Fibroblast of the aortic adventitia (primary cell): Measurements from ENCODE around the gene AGPAT3. TPM values are rescaled to one million over a fixed set of nuclear protein-coding genes. Genes with fewer than 3 reads are reported as not detected.

Experiments
- DNase-seq: peaks from one replicate; pipeline ENCODE4 v3.0.0-alpha.2; 2010; ENCODE audit warnings: low read depth
- H3K4me3 ChIP-seq: 2 replicates; pipeline ENCODE4 v1.5.1; 2011; ENCODE audit warnings: low read depth, mild to moderate bottlenecking, control low read depth, low read length, moderate library complexity
- total RNA-seq: library from RNA; depleted of rRNA; stranded (reverse); fragments of >200 nt; gene quantifications from 2 replicates; pipeline ENCODE4 v1.2.3, GENCODE V29; 2012; ENCODE audit warnings: low replicate concordance
- TF ChIP-seq, protein P1 (sequence below): IDR thresholded peaks from 2 replicates; pipeline ENCODE4 v1.5.1; 2011; ENCODE audit warnings: mild to moderate bottlenecking, low read length, control low read depth, inconsistent platforms; ENCODE audit not compliant: insufficient read depth

Gene AGPAT3
- total RNA-seq, 1 donor: 29.0 TPM

DNA sequence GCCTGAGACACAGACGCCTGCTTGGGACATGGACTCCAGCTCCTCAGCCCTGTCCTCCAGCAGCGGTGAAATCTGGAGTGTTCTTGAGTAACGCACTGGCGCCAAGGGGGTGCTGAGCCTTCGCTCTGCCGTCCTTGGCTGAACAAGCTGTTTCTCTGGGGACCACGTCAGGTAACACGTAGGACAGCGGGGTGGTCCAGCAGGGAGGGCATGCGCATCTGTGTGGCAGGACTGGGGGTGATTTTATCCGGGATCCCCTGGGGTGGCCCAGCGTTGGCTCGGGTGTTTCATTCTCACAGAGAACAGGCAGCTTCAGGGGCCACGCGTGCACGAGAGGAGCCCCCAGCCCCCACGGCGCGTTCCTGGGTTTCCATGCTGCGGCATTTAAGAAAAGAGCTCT is 61.2 kb downstream of the AGPAT3 start:
- H3K4me3 ChIP-seq: no peak overlapping the region
- TF ChIP-seq, protein P1, sequence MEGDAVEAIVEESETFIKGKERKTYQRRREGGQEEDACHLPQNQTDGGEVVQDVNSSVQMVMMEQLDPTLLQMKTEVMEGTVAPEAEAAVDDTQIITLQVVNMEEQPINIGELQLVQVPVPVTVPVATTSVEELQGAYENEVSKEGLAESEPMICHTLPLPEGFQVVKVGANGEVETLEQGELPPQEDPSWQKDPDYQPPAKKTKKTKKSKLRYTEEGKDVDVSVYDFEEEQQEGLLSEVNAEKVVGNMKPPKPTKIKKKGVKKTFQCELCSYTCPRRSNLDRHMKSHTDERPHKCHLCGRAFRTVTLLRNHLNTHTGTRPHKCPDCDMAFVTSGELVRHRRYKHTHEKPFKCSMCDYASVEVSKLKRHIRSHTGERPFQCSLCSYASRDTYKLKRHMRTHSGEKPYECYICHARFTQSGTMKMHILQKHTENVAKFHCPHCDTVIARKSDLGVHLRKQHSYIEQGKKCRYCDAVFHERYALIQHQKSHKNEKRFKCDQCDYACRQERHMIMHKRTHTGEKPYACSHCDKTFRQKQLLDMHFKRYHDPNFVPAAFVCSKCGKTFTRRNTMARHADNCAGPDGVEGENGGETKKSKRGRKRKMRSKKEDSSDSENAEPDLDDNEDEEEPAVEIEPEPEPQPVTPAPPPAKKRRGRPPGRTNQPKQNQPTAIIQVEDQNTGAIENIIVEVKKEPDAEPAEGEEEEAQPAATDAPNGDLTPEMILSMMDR: no peak
- DNase-seq: no peak

DNA sequence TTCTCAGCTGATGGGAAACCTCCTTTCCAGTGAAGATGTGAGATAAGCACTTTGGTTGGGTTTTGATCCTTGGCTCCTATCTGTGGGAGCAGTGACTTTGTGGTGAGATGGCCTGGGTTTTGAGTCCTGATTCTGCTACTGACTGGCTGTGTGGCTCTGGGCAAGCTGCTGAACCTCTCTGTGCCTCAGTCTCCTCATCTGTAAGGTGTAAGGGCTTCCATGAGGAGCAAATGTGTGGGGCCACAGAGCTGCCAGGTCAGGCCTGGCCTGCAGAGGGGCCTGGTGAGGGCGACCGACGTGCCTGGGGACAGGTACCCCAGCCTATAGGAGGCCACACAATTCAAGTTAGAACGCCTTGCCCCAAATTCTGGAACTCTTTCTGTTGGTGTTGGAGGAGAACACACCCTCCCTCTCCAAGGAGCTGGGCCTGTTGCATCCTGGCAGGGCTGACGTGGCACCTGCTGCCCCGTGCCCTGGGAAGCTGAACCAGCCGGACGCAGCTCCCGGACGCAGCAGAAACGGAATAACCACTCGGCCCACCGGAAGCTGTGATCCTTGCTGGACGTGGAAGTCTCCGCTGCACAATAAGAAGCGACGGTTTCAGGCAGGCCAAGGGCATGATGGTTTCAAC is 62.7 kb downstream of the AGPAT3 start:
- TF ChIP-seq, protein P1: no peak
- no peak overlapping the region for H3K4me3 ChIP-seq

DNA sequence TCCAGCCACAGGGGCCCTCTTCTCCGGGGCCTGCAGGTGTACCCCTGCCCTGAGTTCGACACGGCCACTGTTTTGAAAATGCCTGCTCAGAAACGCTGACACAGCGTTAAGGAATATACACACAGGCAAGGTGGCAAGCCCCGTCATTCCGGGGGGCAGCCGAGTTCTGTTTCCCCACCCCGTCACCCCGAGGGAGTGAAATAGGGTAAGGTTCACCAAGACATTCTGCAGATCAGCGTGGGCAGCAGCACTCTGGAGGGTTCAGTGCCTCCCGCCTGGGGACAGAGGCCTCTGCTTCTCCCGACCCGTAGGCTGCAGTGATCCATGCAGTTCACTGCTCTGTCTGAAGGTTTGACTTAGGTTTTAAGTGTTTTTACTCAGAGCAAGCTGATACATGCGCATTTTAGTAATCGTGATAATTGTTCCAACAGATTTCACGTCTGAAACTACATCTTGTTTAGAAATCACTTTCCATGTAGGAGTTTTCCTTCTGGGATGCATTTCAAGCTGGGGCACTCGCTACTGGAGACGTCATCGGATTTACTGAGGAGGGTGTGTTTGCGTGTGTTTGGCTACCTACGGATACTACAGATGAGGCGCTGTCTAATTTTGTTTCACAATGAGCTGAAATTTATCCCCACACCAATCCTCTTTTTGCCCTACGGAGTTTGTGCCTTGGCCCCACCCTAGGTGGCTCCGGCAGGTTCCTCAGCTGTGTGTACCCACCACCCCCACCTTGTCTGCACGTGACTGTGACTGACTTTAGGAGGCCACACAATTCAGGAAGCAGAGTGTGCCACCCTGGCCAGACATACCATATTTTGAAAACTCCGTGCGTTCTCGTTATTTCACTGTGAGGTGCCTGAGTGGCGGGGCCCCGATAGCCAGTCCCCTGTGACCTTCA is 63.5 kb downstream of the AGPAT3 start:
- no peak for DNase-seq
- H3K4me3 ChIP-seq: no peak overlapping the region
- TF ChIP-seq, protein P1: no peak

More for the DNA sequence above, 62.7 kb downstream of the AGPAT3 start:
- no peak for DNase-seq

DNA sequence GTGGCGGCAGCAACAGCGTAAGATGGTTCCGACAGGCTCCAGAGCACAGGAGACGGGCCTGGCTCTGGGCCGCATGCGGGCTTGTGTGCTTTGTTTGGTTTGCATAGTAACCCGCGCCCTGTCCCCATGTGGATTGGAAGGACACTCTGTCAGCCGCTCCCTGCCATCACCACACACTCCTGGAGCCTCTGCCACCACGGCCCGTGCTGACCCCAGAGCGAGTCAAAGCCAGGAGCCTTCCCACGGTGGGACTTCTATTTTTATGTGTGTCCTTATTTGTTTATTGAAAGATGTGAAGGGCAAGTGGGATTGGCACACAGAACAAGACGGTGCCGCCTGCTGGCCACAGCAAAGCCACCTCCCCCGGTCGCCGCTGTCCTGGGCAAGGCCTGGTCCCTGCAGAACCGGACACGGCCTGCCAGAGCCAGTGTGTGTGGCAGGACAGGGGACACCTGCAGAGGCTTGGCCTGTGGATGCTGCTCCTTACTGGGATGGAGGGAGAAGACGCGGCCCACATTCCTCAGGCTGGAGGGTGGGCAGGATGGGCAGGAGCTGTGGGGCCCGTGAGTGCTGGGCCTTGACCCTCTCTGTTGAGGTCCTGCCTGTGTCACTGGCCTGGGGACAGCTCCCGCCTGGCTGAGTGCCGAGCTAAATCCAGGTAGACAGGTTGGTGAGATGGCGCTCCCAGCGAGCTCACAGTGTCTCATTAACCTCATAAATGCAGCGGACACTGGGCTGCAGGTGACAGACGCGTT is 64.4 kb downstream of the AGPAT3 start:
- TF ChIP-seq, protein P1: no peak
- no peak for DNase-seq
- H3K4me3 ChIP-seq: no peak overlapping the region

DNA sequence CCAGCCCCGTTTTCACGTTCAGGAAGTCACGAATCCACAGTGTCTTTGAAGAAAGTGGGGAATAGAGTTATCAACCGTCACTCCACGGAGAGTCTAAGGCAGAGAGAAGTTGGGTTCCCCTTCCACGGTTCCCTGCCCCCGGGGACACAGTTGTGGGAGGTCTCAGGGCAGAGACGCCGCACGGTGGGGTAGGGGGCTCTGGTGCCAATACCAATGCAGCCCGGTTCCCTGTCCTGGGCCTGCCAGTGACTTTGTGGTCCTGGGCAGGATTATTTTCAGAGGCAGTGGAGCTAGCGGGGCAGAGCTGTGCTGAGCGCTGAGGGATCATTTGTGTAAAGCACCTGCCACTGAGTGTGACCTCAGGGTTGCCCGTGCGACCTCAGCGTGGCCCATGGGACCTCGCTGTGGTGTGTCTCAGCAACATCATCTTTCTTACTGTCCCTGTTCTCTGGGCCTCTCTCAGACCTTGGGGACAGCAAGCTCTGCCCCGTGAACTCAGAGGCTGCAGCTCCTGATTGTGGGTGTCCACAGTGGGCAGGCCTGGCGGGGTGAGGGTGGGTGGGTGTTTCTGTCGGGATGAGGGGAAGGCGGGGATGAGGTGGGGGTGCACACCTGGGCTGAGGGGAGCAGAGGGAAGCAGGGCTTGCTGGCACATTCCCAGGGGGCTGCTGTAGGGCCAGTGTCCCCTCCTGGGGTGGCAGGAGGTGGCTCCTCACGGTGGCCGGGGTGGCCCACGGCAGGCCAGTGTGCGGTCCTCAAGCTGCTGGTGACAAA is 65.2 kb downstream of the AGPAT3 start:
- TF ChIP-seq, protein P1: no peak
- DNase-seq: no peak
- no peak overlapping the region for H3K4me3 ChIP-seq

DNA sequence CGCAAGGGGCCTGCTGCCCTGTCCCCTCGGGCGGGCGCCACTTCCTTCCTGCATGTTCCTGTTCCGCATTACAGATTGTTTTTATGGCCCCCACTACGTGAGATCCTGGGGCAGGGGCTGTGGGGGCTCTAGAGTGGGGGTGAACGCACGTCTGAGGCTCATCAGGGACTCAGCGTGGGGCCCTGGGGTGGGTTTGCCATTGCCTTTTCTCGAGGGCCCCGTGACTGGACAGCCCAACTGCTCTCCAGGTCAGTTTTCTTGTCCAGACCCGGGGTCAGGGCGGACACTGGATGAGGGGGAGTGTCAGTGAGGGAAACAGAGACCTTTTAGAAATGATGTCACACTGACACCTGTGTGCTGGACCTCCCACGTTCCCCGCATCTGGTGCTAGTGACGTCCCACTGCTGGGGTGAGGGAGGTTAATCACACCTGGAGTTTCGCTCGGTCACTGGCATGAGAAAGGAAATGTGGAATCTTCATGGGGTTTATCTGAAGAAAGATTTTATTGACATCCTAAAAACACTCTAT is 65.9 kb downstream of the AGPAT3 start:
- TF ChIP-seq, protein P1: no peak

More for the DNA sequence above, 65.9 kb downstream of the AGPAT3 start:
- H3K4me3 ChIP-seq: no peak overlapping the region
- no peak for DNase-seq
